Trophoblast cell (in vitro differentiated cells and primary cell): ENCODE measurements around the gene ZC3H8.

ENCODE experiments used
- DNase-seq, 2 donors: peaks; one replicate each; pipeline ENCODE4 v3.0.0-alpha.2; 2016
- H2AFZ ChIP-seq: 2 replicates; pipeline ENCODE4 v1.6.1; 2013; ENCODE audit warnings: low read length, moderate library complexity, mild to moderate bottlenecking; ENCODE audit not compliant: insufficient read depth, poor library complexity
- H2AK5ac ChIP-seq: 2 replicates; pipeline ENCODE4 v1.6.1; 2013; ENCODE audit warnings: mild to moderate bottlenecking, low read length
- H2BK120ac ChIP-seq: 2 replicates; pipeline ENCODE4 v1.6.1; 2013; ENCODE audit warnings: low read length, mild to moderate bottlenecking, moderate library complexity; ENCODE audit not compliant: insufficient read depth, poor library complexity
- H2BK12ac ChIP-seq: 2 replicates; pipeline ENCODE4 v1.6.1; 2013; ENCODE audit warnings: mild to moderate bottlenecking, low read length, moderate library complexity
- H2BK5ac ChIP-seq: 2 replicates; pipeline ENCODE4 v1.6.1; 2013; ENCODE audit warnings: low read length, low read depth, moderate library complexity, mild to moderate bottlenecking; ENCODE audit not compliant: poor library complexity
- H3K14ac ChIP-seq: 2 replicates; pipeline ENCODE4 v1.6.1; 2013; ENCODE audit warnings: mild to moderate bottlenecking, low read length
- H3K18ac ChIP-seq: 2 replicates; pipeline ENCODE4 v1.6.1; 2013; ENCODE audit warnings: mild to moderate bottlenecking, low read length
- H3K23ac ChIP-seq: 2 replicates; pipeline ENCODE4 v1.6.1; 2013; ENCODE audit warnings: low read length
- H3K27ac ChIP-seq: 2 replicates; pipeline ENCODE4 v1.5.1; 2013; ENCODE audit warnings: low read depth, mild to moderate bottlenecking, inconsistent platforms, low read length, moderate library complexity
- H3K27me3 ChIP-seq: 2 replicates; pipeline ENCODE4 v1.6.1; 2013; ENCODE audit warnings: inconsistent platforms, mild to moderate bottlenecking, low read length, moderate library complexity; ENCODE audit not compliant: insufficient read depth
- H3K36me3 ChIP-seq, 2 experiments: 1 replicate in 1 of 2; 2 replicates in 1 of 2; pipeline ENCODE4 v1.6.1; 2013; ENCODE audit warnings: low read length in 2 of 2, mild to moderate bottlenecking in 2 of 2, moderate library complexity in 1 of 2; ENCODE audit not compliant: insufficient read depth in 2 of 2, control insufficient read depth in 1 of 2
- H3K4ac ChIP-seq: 2 replicates; pipeline ENCODE4 v1.6.1; 2013; ENCODE audit warnings: low read depth, mild to moderate bottlenecking, low read length, moderate library complexity
- H3K4me1 ChIP-seq, 2 experiments: 1 replicate in 1 of 2; 2 replicates in 1 of 2; pipeline ENCODE4 v1.6.1; 2013; ENCODE audit warnings: low read length in 2 of 2, mild to moderate bottlenecking in 2 of 2, moderate library complexity in 1 of 2; ENCODE audit not compliant: insufficient read depth in 2 of 2, control insufficient read depth in 1 of 2
- H3K4me2 ChIP-seq: 2 replicates; pipeline ENCODE4 v1.6.1; 2013; ENCODE audit warnings: inconsistent platforms, mild to moderate bottlenecking, low read length, moderate library complexity
- H3K4me3 ChIP-seq: 2 replicates; pipeline ENCODE4 v1.5.1; 2013; ENCODE audit warnings: mild to moderate bottlenecking, low read depth, low read length, inconsistent platforms
- H3K79me1 ChIP-seq: one replicate; pipeline ENCODE4 v1.6.1; 2013; ENCODE audit warnings: low read length
- H3K79me2 ChIP-seq: 2 replicates; pipeline ENCODE4 v1.6.1; 2013; ENCODE audit warnings: low read length, mild to moderate bottlenecking; ENCODE audit not compliant: control insufficient read depth, insufficient read depth, poor library complexity
- H3K9ac ChIP-seq: 2 replicates; pipeline ENCODE4 v1.6.1; 2013; ENCODE audit warnings: mild to moderate bottlenecking, low read length
- H3K9me3 ChIP-seq: 2 replicates; pipeline ENCODE4 v1.6.1; 2013; ENCODE audit warnings: low read depth, mild to moderate bottlenecking, control low read depth, inconsistent platforms, low read length; ENCODE audit not compliant: insufficient read depth
- H4K12ac ChIP-seq: 2 replicates; pipeline ENCODE4 v1.6.1; 2013; ENCODE audit warnings: low read depth, mild to moderate bottlenecking, low read length, moderate library complexity
- H4K8ac ChIP-seq: 2 replicates; pipeline ENCODE4 v1.6.1; 2013; ENCODE audit warnings: low read depth, mild to moderate bottlenecking, low read length, moderate library complexity
- H4K91ac ChIP-seq: one replicate; pipeline ENCODE4 v1.6.1; 2013; ENCODE audit warnings: low read depth, mild to moderate bottlenecking, low read length, moderate library complexity
- WGBS: extraction: QIAGEN DNeasy Blood & Tissue Kit; methylation state at CpG from one replicate; pipeline ENCODE4 v1.1.7; 2013; ENCODE audit warnings: missing lambda C conversion rate; ENCODE audit not compliant: insufficient read length, insufficient coverage; ENCODE audit errors: extremely low coverage; 5-methylcytosine and 5-hydroxymethylcytosine counted together

The ZC3H8 gene

DNA sequence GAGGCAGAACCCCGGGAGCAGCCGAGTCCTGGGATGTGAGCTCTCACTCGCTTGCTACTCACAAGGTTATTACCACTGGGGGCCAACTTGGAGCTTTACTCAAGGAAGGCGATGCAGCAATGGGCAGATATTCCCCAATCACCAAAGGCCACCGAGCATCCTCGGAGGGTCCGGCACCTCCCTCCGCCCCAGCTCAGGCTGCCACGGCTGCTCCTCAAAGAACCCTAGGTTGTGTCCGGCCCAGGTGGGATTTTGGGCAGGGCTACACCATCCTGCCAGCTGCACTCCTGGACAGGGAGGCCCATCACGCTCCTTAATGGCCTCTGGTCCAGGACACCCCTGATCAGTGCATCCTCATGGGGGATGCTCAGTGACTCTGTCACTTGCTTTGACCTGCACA is 91.9 kb downstream of the ZC3H8 start:
- no CpG with 5 or more reads among the region's 11 CpGs for WGBS
- no peak for DNase-seq
- Histone ChIP-seq H2BK5ac (no peak overlapping the region), H3K9ac (no peak overlapping the region), H4K12ac (no peak overlapping the region), H3K79me2 (no peaks in the 10 kb centered on the region), H3K18ac (no peak overlapping the region), H3K4me3 (no peak overlapping the region), H4K8ac (no peak overlapping the region), H3K4me1 (peaks cover 0 to 6% of the 10 kb centered on the region in 2 experiments), H3K4ac (no peak overlapping the region), H3K9me3 (peaks cover 6% of the 10 kb centered on the region), H3K14ac (no peak overlapping the region), H2AK5ac (no peak overlapping the region), H3K36me3 (no peaks in the 10 kb centered on the region), H2BK120ac (no peak overlapping the region), H3K23ac (no peak overlapping the region), H3K27me3 (no peaks in the 10 kb centered on the region), H3K27ac (no peak overlapping the region), H3K4me2 (no peak overlapping the region), H4K91ac (no peak overlapping the region), H2BK12ac (no peak overlapping the region), H2AFZ (no peak overlapping the region), H3K79me1 (no peaks in the 10 kb centered on the region)

DNA sequence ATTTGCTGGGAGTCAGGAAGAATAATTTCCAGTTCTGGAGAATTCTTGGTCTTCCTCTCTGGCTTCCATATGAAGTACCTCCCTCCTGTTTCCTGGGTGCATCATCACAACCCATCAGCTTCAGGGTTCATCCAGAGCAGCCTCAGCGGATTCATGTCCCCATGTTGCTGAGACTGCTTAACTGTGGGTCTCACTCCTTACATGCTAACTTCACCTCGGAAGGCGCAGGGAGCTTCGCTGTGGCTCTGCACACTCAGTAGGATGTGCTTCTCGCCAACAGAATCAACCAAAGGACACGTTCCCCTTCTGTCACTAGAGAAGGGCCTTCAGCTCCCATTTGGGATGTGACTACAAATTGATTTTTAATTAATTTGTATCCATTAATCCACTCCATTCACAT is 92.5 kb downstream of the ZC3H8 start:
- Histone ChIP-seq H2AK5ac (no peak overlapping the region), H2BK5ac (no peak overlapping the region), H3K4ac (no peak overlapping the region), H4K12ac (no peak overlapping the region), H3K27ac (no peak overlapping the region), H3K9ac (no peak overlapping the region), H3K36me3 (no peaks in the 10 kb centered on the region), H2AFZ (no peak overlapping the region), H3K4me2 (no peak overlapping the region), H3K4me3 (no peak overlapping the region), H3K4me1 (peaks cover 0 to 6% of the 10 kb centered on the region in 2 experiments), H3K14ac (no peak overlapping the region), H3K79me1 (no peaks in the 10 kb centered on the region), H3K18ac (no peak overlapping the region), H4K91ac (no peak overlapping the region), H3K27me3 (no peaks in the 10 kb centered on the region), H4K8ac (no peak overlapping the region), H2BK120ac (no peak overlapping the region), H3K9me3 (peaks cover 5% of the 10 kb centered on the region), H3K79me2 (no peaks in the 10 kb centered on the region), H2BK12ac (no peak overlapping the region), H3K23ac (no peak overlapping the region)
- no peak for DNase-seq
- no CpG with 5 or more reads among the region's 6 CpGs for WGBS
